ENCODE results near the gene UVRAG.

Gene UVRAG

DNA sequence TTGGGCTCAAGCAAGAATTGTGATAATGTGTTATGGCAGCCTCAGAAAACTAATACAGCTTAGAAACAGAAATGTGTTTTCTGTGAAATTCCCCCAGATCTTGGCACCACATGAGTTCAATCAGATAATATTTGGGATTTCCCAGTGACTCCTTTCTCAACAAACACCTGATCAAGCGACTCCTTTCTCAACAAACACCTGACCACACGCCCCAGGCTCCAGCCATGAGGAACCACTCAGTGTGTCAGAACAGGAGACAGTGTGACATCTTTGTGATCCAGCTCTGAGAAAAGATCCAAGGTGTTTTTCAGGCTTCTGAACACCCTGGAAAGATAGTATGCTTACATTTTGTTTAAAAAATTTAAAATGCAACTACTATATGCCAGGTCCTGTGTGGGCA is 1.9 kb upstream of the UVRAG start:
- Histone ChIP-seq H4K20me1 (ENCODE audit: insufficient read depth, low read length) (no peaks in the 10 kb centered on the region), H3K4me2 (ENCODE audit: low read length) (no peak overlapping the region), H3K4me3 (ENCODE audit: low read depth, low read length, poor library complexity, severe bottlenecking) (no peak overlapping the region), H3K9me3 (ENCODE audit: low read length) (no peaks in the 10 kb centered on the region), H3K4me1 (ENCODE audit: insufficient read depth, low read length, severe bottlenecking) (peaks cover 45% of the 10 kb centered on the region), H2AFZ (ENCODE audit: low read length) (no peak overlapping the region), H3F3A (ENCODE audit: insufficient read depth, low read length) (no peaks in the 10 kb centered on the region), H3K27ac (ENCODE audit: low read depth, low read length, poor library complexity, severe bottlenecking) (no peak overlapping the region), H3K9me2 (ENCODE audit: low read depth, low read length) (no peaks in the 10 kb centered on the region), H3K9ac (ENCODE audit: low read length) (no peak overlapping the region), H3K79me2 (ENCODE audit: insufficient read depth, low read length) (peaks cover 27% of the 10 kb centered on the region), H3K36me3 (ENCODE audit: insufficient read depth, low read length) (no peaks in the 10 kb centered on the region), H3K27me3 (ENCODE audit: insufficient read depth, low read length) (no peaks in the 10 kb centered on the region; the same call in 1 of the 2 replicates)
- no peak for TF ChIP-seq CTCF (IDR thresholded peaks at IDR 0.05; ENCODE audit: low read length)
- TF ChIP-seq EZH2 (IDR thresholded peaks at IDR 0.05; ENCODE audit: borderline replicate concordance, low read length) = no peak

DNA sequence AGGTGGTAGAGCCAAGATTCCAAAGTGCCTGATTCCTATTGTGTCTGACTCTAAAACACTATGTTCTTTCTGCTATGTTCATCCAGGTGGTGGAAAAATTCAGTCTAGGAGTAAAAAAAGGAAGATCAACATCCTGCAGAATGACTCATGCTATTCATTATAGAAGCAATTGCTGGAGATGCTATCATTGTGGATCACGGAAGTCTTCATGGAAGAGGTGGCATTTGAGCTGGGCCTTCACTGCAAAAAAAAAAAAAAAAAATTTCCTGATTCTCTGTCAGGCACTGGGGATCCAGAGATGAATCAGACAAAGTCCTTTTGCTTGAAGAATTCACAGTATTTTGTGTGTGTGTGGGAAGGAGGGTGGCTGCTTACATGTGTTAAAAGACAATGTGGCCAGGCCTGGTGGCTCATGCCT is 1.4 kb upstream of the UVRAG start:
- Histone ChIP-seq H3K4me2 (ENCODE audit: low read length) (peak overlapping the region; percentile 87; the same call in 1 of the 2 replicates), H3F3A (ENCODE audit: insufficient read depth, low read length) (no peaks in the 10 kb centered on the region), H3K27ac (ENCODE audit: low read depth, low read length, poor library complexity, severe bottlenecking) (no peak overlapping the region), H2AFZ (ENCODE audit: low read length) (no peak overlapping the region), H3K36me3 (ENCODE audit: insufficient read depth, low read length) (no peaks in the 10 kb centered on the region), H3K79me2 (ENCODE audit: insufficient read depth, low read length) (peaks cover 32% of the 10 kb centered on the region), H3K9me2 (ENCODE audit: low read depth, low read length) (no peaks in the 10 kb centered on the region), H3K4me3 (ENCODE audit: low read depth, low read length, poor library complexity, severe bottlenecking) (no peak overlapping the region), H3K4me1 (ENCODE audit: insufficient read depth, low read length, severe bottlenecking) (peaks cover 50% of the 10 kb centered on the region), H3K27me3 (ENCODE audit: insufficient read depth, low read length) (no peaks in the 10 kb centered on the region; the same call in 1 of the 2 replicates), H4K20me1 (ENCODE audit: insufficient read depth, low read length) (no peaks in the 10 kb centered on the region), H3K9me3 (ENCODE audit: low read length) (no peaks in the 10 kb centered on the region), H3K9ac (ENCODE audit: low read length) (no peak overlapping the region; the same call in 1 of the 2 replicates)
- TF ChIP-seq CTCF (IDR thresholded peaks at IDR 0.05; ENCODE audit: low read length) (no peak), EZH2 (IDR thresholded peaks at IDR 0.05; ENCODE audit: borderline replicate concordance, low read length) (no peak)

DNA sequence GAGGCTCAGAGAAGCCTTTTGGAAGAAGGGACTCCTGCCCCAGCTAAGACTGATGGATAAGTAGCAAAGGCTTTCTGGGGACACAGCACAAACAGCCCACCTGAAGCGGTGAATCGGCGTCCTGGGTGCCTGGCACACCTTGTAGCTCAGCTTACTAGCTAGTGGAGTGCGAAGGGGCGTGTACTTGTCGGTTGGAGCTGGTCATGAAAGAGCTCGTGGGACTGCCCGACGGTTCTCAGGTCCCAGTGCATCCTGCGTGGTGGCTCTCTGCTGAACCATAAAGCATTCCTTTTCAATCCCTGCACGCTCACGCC is 690 bp upstream of the UVRAG start:
- Histone ChIP-seq H2AFZ (ENCODE audit: low read length) (peak overlapping the region; percentile 30; the same call in 1 of the 2 replicates), H3K9ac (ENCODE audit: low read length) (peak overlapping the region; percentile 96), H3F3A (ENCODE audit: insufficient read depth, low read length) (no peaks in the 10 kb centered on the region), H3K79me2 (ENCODE audit: insufficient read depth, low read length) (peaks cover 39% of the 10 kb centered on the region), H3K9me3 (ENCODE audit: low read length) (no peaks in the 10 kb centered on the region), H3K4me3 (ENCODE audit: low read depth, low read length, poor library complexity, severe bottlenecking) (peak overlapping the region; percentile 95), H3K9me2 (ENCODE audit: low read depth, low read length) (no peaks in the 10 kb centered on the region), H4K20me1 (ENCODE audit: insufficient read depth, low read length) (no peaks in the 10 kb centered on the region), H3K27me3 (ENCODE audit: insufficient read depth, low read length) (no peaks in the 10 kb centered on the region; the same call in 1 of the 2 replicates), H3K4me2 (ENCODE audit: low read length) (peak overlapping the region; percentile 87), H3K27ac (ENCODE audit: low read depth, low read length, poor library complexity, severe bottlenecking) (peak overlapping the region; percentile 11), H3K4me1 (ENCODE audit: insufficient read depth, low read length, severe bottlenecking) (peaks cover 57% of the 10 kb centered on the region), H3K36me3 (ENCODE audit: insufficient read depth, low read length) (no peaks in the 10 kb centered on the region)
- TF ChIP-seq EZH2 (IDR thresholded peaks at IDR 0.05; ENCODE audit: borderline replicate concordance, low read length) (no peak), CTCF (IDR thresholded peaks at IDR 0.05; ENCODE audit: low read length) (no peak)

Measured in OCI-LY1 (cell line).